H9 (cell line): ENCODE measurements around the gene TNFRSF21. TPM values are rescaled to one million over a fixed set of nuclear protein-coding genes. Genes with fewer than 3 reads are reported as not detected.

Experiments used
- DNase-seq: peaks from one replicate; pipeline ENCODE4 v3.0.0-alpha.2; 2017
- H2AFZ ChIP-seq: one replicate; pipeline ENCODE4 v1.6.1; 2013; ENCODE audit warnings: mild to moderate bottlenecking, low read length, control low read depth, moderate library complexity
- H2AK5ac ChIP-seq: 2 replicates; pipeline ENCODE4 v1.6.1; 2013; ENCODE audit warnings: low read length, control low read depth, mixed read lengths; ENCODE audit not compliant: insufficient read length
- H2BK120ac ChIP-seq: one replicate; pipeline ENCODE4 v1.6.1; 2013; ENCODE audit warnings: low read depth, mild to moderate bottlenecking, low read length, control low read depth, inconsistent platforms; ENCODE audit not compliant: poor library complexity, severe bottlenecking
- H2BK12ac ChIP-seq: 2 replicates; pipeline ENCODE4 v1.6.1; 2013; ENCODE audit warnings: low read length, control low read depth, mixed read lengths, low read depth; ENCODE audit not compliant: insufficient read length
- H2BK15ac ChIP-seq: 2 replicates; pipeline ENCODE4 v1.6.1; 2013; ENCODE audit warnings: low read depth, low read length, control low read depth
- H2BK20ac ChIP-seq: one replicate; pipeline ENCODE4 v1.6.1; 2013; ENCODE audit warnings: low read depth, mild to moderate bottlenecking, low read length, control low read depth, inconsistent platforms; ENCODE audit not compliant: poor library complexity, severe bottlenecking
- H2BK5ac ChIP-seq: 2 replicates; pipeline ENCODE4 v1.6.1; 2013; ENCODE audit warnings: low read length, control low read depth, mixed read lengths; ENCODE audit not compliant: insufficient read length
- H3K14ac ChIP-seq: 2 replicates; pipeline ENCODE4 v1.6.1; 2013; ENCODE audit warnings: low read length, control low read depth; ENCODE audit not compliant: insufficient read depth
- H3K18ac ChIP-seq: 2 replicates; pipeline ENCODE4 v1.6.1; 2013; ENCODE audit warnings: low read depth, mild to moderate bottlenecking, mixed read lengths, low read length, control low read depth; ENCODE audit not compliant: insufficient read length
- H3K23ac ChIP-seq: 2 replicates; pipeline ENCODE4 v1.6.1; 2013; ENCODE audit warnings: low read length, control low read depth, mixed read lengths, low read depth; ENCODE audit not compliant: insufficient read length
- H3K23me2 ChIP-seq: 2 replicates; pipeline ENCODE4 v1.6.1; 2013; ENCODE audit warnings: low read depth, mild to moderate bottlenecking, mixed read lengths, low read length, control low read depth; ENCODE audit not compliant: insufficient read length, poor library complexity, severe bottlenecking
- H3K27ac ChIP-seq: 2 replicates; pipeline ENCODE4 v1.5.1; 2013; ENCODE audit warnings: low read length, control low read depth, mixed read lengths, low read depth; ENCODE audit not compliant: insufficient read length
- H3K27me3 ChIP-seq: 2 replicates; pipeline ENCODE4 v1.6.1; 2013; ENCODE audit warnings: low read length, control low read depth, inconsistent platforms; ENCODE audit not compliant: insufficient read depth
- H3K4ac ChIP-seq: 2 replicates; pipeline ENCODE4 v1.6.1; 2013; ENCODE audit warnings: low read depth, mild to moderate bottlenecking, control low read depth, inconsistent platforms, low read length, moderate library complexity
- H3K4me1 ChIP-seq: 2 replicates; pipeline ENCODE4 v1.6.1; 2013; ENCODE audit warnings: low read length, control low read depth, inconsistent platforms; ENCODE audit not compliant: insufficient read depth
- H3K4me2 ChIP-seq: 2 replicates; pipeline ENCODE4 v1.6.1; 2013; ENCODE audit warnings: low read length, control low read depth, mixed read lengths; ENCODE audit not compliant: insufficient read length, insufficient read depth
- H3K56ac ChIP-seq: 2 replicates; pipeline ENCODE4 v1.6.1; 2013; ENCODE audit warnings: low read depth, mild to moderate bottlenecking, mixed read lengths, low read length, control low read depth; ENCODE audit not compliant: insufficient read length
- H3K79me1 ChIP-seq: 2 replicates; pipeline ENCODE4 v1.6.1; 2013; ENCODE audit warnings: low read depth, mild to moderate bottlenecking, moderate library complexity, low read length, control low read depth, inconsistent platforms; ENCODE audit not compliant: insufficient read depth, poor library complexity, severe bottlenecking
- H3K79me2 ChIP-seq: 2 replicates; pipeline ENCODE4 v1.6.1; 2013; ENCODE audit warnings: low read length, control low read depth, inconsistent platforms; ENCODE audit not compliant: insufficient read depth
- H3K9ac ChIP-seq: 2 replicates; pipeline ENCODE4 v1.6.1; 2013; ENCODE audit warnings: low read length, control low read depth, mixed read lengths; ENCODE audit not compliant: insufficient read length; ENCODE audit errors: extremely low read depth
- H3K9me3 ChIP-seq: one replicate; pipeline ENCODE4 v1.6.1; 2013; ENCODE audit warnings: low read depth, low read length, inconsistent platforms; ENCODE audit not compliant: control insufficient read depth
- H3T11ph ChIP-seq: one replicate; pipeline ENCODE4 v1.6.1; 2013; ENCODE audit warnings: mild to moderate bottlenecking, low read length, control low read depth, inconsistent platforms
- H4K20me1 ChIP-seq: one replicate; pipeline ENCODE4 v1.6.1; 2013; ENCODE audit not compliant: control insufficient read depth, insufficient read length, insufficient read depth
- H4K5ac ChIP-seq: 2 replicates; pipeline ENCODE4 v1.6.1; 2013; ENCODE audit warnings: low read depth, mild to moderate bottlenecking, mixed read lengths, low read length, control low read depth; ENCODE audit not compliant: insufficient read length
- H4K8ac ChIP-seq: replicated peaks from 2 replicates; pipeline ENCODE4 v1.6.1; 2013; ENCODE audit warnings: low read length, control low read depth, mixed read lengths, low read depth; ENCODE audit not compliant: insufficient read length
- H4K91ac ChIP-seq: 2 replicates; pipeline ENCODE4 v1.6.1; 2013; ENCODE audit warnings: low read depth, mild to moderate bottlenecking, moderate library complexity, mixed read lengths, low read length, control low read depth; ENCODE audit not compliant: insufficient read length
- H3K27ac Mint-ChIP-seq, 3 experiments: 2 replicates in 2 of 3; 3 replicates in 1 of 3; pipeline ENCODE4 v1.8.0; 2020 to 2021; ENCODE audit warnings: mixed read lengths in 3 of 3, mild to moderate bottlenecking in 1 of 3, moderate library complexity in 1 of 3
- H3K27me3 Mint-ChIP-seq: 2 replicates; pipeline ENCODE4 v1.8.0; 2021; ENCODE audit warnings: low read depth, mild to moderate bottlenecking, moderate library complexity, mixed read lengths
- H3K36me3 Mint-ChIP-seq, 3 experiments: 2 replicates in 2 of 3; 3 replicates in 1 of 3; pipeline ENCODE4 v1.8.0; 2020 to 2021; ENCODE audit warnings: low read depth in 3 of 3, mixed read lengths in 3 of 3; ENCODE audit not compliant: insufficient read depth in 1 of 3
- H3K4me1 Mint-ChIP-seq, 2 experiments: 2 replicates each; pipeline ENCODE4 v1.8.0; 2020; ENCODE audit warnings: mixed read lengths in 2 of 2
- H3K4me3 Mint-ChIP-seq, 2 experiments: 2 replicates in 1 of 2; 3 replicates in 1 of 2; pipeline ENCODE4 v1.8.0; 2020 to 2021; ENCODE audit warnings: mild to moderate bottlenecking in 2 of 2, mixed read lengths in 2 of 2, moderate library complexity in 1 of 2
- H3K9me3 Mint-ChIP-seq, 2 experiments: 2 replicates in 1 of 2; 3 replicates in 1 of 2; pipeline ENCODE4 v1.8.0; 2020; ENCODE audit warnings: mild to moderate bottlenecking in 2 of 2, mixed read lengths in 2 of 2, moderate library complexity in 1 of 2
- CTCF ChIP-seq: fragments of 200-600 bp; sonication (generic); conservative IDR thresholded peaks from 3 replicates; pipeline ENCODE4 v1.8.0; 2021; ENCODE audit warnings: antibody characterized with exemption, mild to moderate bottlenecking
- WGBS: extraction: QIAGEN DNeasy Blood & Tissue Kit; methylation state at CpG from one replicate; pipeline ENCODE4 v1.1.7; 2013; ENCODE audit warnings: missing lambda C conversion rate, low lambda C conversion rate, mixed read lengths; ENCODE audit not compliant: insufficient read length; ENCODE audit errors: extremely low coverage; 5-methylcytosine and 5-hydroxymethylcytosine counted together
- total RNA-seq: library from RNA; stranded (reverse); gene quantifications from 2 replicates; pipeline ENCODE4 v1.2.1, GENCODE V29; 2021

TNFRSF21 gene
- total RNA-seq, 1 experiment from 2014 or later, result 39.1 TPM

DNA sequence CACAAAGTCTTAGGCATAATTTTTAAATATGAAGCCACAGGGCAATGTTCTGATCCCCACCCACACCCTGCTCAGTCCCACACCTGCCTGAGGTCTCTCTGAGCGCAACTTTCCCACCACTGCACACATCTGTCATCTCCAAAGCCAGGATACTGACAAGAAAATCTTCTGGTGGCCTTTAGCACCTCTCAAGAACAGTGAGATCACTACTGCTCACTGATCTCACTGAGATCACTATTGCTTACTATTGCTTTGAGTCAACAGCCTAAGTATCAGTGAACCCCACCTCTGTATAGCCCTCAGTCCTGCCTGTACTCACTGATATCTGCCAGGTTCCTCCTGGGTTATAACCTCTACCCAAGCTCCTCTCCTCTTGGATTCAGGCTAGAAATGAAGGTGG is 6.4 kb downstream of the TNFRSF21 start:
- Histone ChIP-seq H3K27ac (no peak overlapping the region), H2BK20ac (no peak overlapping the region), H4K20me1 (no peaks in the 10 kb centered on the region), H3K27me3 (no peaks in the 10 kb centered on the region), H2BK120ac (no peak overlapping the region), H2AK5ac (no peak overlapping the region), H3K23me2 (peaks cover 4% of the 10 kb centered on the region), H3K79me2 (peaks cover 69% of the 10 kb centered on the region), H3T11ph (no peak overlapping the region), H2BK15ac (no peak overlapping the region; the same call in 1 of the 2 replicates), H4K8ac (no peak overlapping the region), H3K14ac (no peak overlapping the region), H3K4me2 (no peak overlapping the region), H2BK12ac (no peak overlapping the region), H3K4ac (no peak overlapping the region), H3K9ac (no peak overlapping the region), H4K91ac (no peak overlapping the region), H3K79me1 (no peaks in the 10 kb centered on the region), H2BK5ac (no peak overlapping the region), H3K4me1 (peaks cover 3% of the 10 kb centered on the region; the same call in 1 of the 2 replicates), H3K23ac (no peak overlapping the region), H3K9me3 (no peaks in the 10 kb centered on the region), H2AFZ (no peak overlapping the region), H3K18ac (no peak overlapping the region), H4K5ac (no peak overlapping the region), H3K56ac (no peak overlapping the region)
- DNase-seq, result no peak
- WGBS, result no CpG with 5 or more reads among the region's 1 CpG
- no peak for TF ChIP-seq CTCF
- H3K4me3 Mint-ChIP-seq, result no peak overlapping the region
- no peaks in the 10 kb centered on the region; a peak in 1 of 5 replicates for H3K9me3 Mint-ChIP-seq
- no peaks in the 10 kb centered on the region for H3K27me3 Mint-ChIP-seq
- H3K27ac Mint-ChIP-seq, result peak overlapping the region in 1 of 3 experiments; percentile 3; a peak in 2 of 7 replicates
- peaks cover 3 to 6% (median 4%) of the 10 kb centered on the region in 3 experiments; a peak in 5 of 7 replicates for H3K36me3 Mint-ChIP-seq
- H3K4me1 Mint-ChIP-seq, result peaks cover 38 to 44% of the 10 kb centered on the region in 2 experiments
